Measurements from ENCODE around the gene MGAT2.
"Not testable (repeated sequence)": the region's sequence is repeated elsewhere in the genome, so short reads cannot be mapped to it uniquely, and the experiment has no call there.

Gene MGAT2

GRCh38 chr14:49657500-49657899, 36.9 kb downstream of the MGAT2 start:
- not testable (repeated sequence) for DNase-seq (ENCODE audit: low read depth)

GRCh38 chr14:49659526-49660455, 39.2 kb downstream of the MGAT2 start:
- no peak for DNase-seq (ENCODE audit: low read depth)

- DNase-seq (ENCODE audit: low read depth), result no peak
These were observed 49.9 kb downstream of the MGAT2 start for GRCh38 chr14:49670475-49670874.

Data from HS-5 (cell line).